ENCODE results near the gene IFITM10. TPM values are rescaled to one million over a fixed set of nuclear protein-coding genes. Genes with fewer than 3 reads are reported as not detected.

Gene IFITM10
- total and polyA plus RNA-seq, 10 of the 15 experiments (the other 5 are each of a cell fraction or from before 2014, with no cell fraction given) = 0.04 to 0.27 TPM; not detected in 8

- no peak for TF ChIP-seq ELK1 (IDR thresholded peaks at IDR 0.05; ENCODE audit: low read depth, low read length)
- no peak for TF ChIP-seq RBBP5 (conservative IDR thresholded peaks at IDR 0.05)
- no peak for TF ChIP-seq IKZF2 (IDR thresholded peaks at IDR 0.05)
- no peak for TF ChIP-seq ZNF622 (IDR thresholded peaks at IDR 0.05)
- TF ChIP-seq DPF2 (IDR thresholded peaks at IDR 0.05) = peak; percentile 61; the same call in 1 of the 2 replicates
- TF ChIP-seq MXI1 (IDR thresholded peaks at IDR 0.05; ENCODE audit: low read depth, low read length) = 0 out of 2 replicates have a peak, but pooled peaks have one; percentile 51
- TF ChIP-seq FOXM1 (IDR thresholded peaks at IDR 0.05; ENCODE audit: low read depth, low read length) = no peak
- TF ChIP-seq LARP7 (IDR thresholded peaks at IDR 0.05) = peak; percentile 69
- no peak for TF ChIP-seq JUNB (IDR thresholded peaks at IDR 0.05)
- no peak for TF ChIP-seq IRF4 (IDR thresholded peaks at IDR 0.05; ENCODE audit: low read depth, low read length)
- peak; percentile 8; the same call in 1 of the 3 replicates for TF ChIP-seq POU2F2 (IDR thresholded peaks at IDR 0.05; ENCODE audit: borderline replicate concordance, low read depth, low read length)
- TF ChIP-seq GATAD2B (conservative IDR thresholded peaks at IDR 0.05; ENCODE audit: low read depth) = peak; percentile 70; the same call in 1 of the 2 replicates
- peak; percentile 89 for TF ChIP-seq USF2 (IDR thresholded peaks at IDR 0.05; ENCODE audit: borderline replicate concordance, low read depth, low read length)
- no peak for TF ChIP-seq ZBTB4 (CRISPR knock-in tag; IDR thresholded peaks at IDR 0.05)
- no peak for TF ChIP-seq PBX3 (IDR thresholded peaks at IDR 0.05; ENCODE audit: insufficient replicate concordance, low read depth, low read length)
- TF ChIP-seq YBX1 (IDR thresholded peaks at IDR 0.05) = no peak
- TF ChIP-seq SMAD1 (IDR thresholded peaks at IDR 0.05; ENCODE audit: low read depth, partially characterized antibody) = no peak
- TF ChIP-seq REST (IDR thresholded peaks at IDR 0.05; ENCODE audit: low read depth, low read length) = no peak
Observed at GRCh38 chr11:1763796-1764661, 13.6 kb upstream of the IFITM10 start, which contains the start of gene CTSD (continued).

Data from GM12878 (cell line).